Heart left ventricle (tissue), 13 donors: ENCODE results near the gene PTPN5.

Experiments used
- POLR2A ChIP-seq, 2 donors: fragments of 450-650 bp; IDR thresholded peaks; one replicate each; pipeline ENCODE4 v1.6.1; 2017; ENCODE audit warnings: antibody characterized with exemption in 2 of 2, mild to moderate bottlenecking in 2 of 2, moderate library complexity in 2 of 2
- TF ChIP-seq, protein P1 (sequence below), 12 donors: fragments of 200-600 bp; sonication (generic) in 4 of 12; IDR thresholded peaks; one replicate each; pipeline versions ENCODE4 v1.5.0 to v1.8.0; 2018 to 2022; ENCODE audit warnings: antibody characterized with exemption in 12 of 12, mild to moderate bottlenecking in 5 of 12
- donor health status: ischemic (EF 13 %, LVEDD 7.1; RV severe dilation, severe dysfunction).
- donor health status: DM: no; HTN: yes; CAD: no.
- donor health status: DM: no; HTN: no; CAD: no.
- donor health status: ischemic (EF 25% LVEDD 6.9; RV normal size, moderate dysfunction).
- donor health status: ischemic (EF 25% LVEDD 5.7; RV mildly dilated, moderate dysfunction).
- donor health status: ischemic (EF 35%, LVEDD 5.7; RV mildly dilated, moderate dysfunction).
- donor health status: nonischemic (EF 11% LVEDD 7.7; RV severe dilation, severe dysfunction).
- donor health status: DM: yes; HTN: yes; CAD: no.
- donor health status: PGD.
- donor health status: ischemic (EF 29% LVEDD 5.4; RV normal size, mild dysfunction).
- donor health status: nonischemic (EF 23%, LVEDD 6.1; RV moderate dilation, normal function).

DNA sequence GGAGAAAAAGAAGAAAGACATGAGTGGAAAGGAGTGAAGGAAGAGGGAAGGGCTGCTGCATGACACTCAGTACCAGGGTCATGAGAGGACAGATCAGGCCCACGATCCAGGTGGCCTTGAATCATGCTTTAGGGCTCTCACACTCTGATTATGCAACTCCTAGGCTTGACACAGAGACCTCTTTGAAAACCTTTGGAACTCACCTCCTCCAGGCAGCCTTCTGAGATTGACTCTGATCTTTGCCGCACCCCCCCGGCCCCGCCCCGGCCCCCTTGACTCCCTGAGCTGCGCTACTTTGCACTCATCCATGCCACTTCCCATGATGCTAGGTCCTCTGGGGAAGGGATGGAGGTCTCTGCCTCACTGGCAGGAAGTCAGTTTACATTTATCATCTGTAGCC, 10.7 kb downstream of the PTPN5 start:
- TF ChIP-seq, protein P1, sequence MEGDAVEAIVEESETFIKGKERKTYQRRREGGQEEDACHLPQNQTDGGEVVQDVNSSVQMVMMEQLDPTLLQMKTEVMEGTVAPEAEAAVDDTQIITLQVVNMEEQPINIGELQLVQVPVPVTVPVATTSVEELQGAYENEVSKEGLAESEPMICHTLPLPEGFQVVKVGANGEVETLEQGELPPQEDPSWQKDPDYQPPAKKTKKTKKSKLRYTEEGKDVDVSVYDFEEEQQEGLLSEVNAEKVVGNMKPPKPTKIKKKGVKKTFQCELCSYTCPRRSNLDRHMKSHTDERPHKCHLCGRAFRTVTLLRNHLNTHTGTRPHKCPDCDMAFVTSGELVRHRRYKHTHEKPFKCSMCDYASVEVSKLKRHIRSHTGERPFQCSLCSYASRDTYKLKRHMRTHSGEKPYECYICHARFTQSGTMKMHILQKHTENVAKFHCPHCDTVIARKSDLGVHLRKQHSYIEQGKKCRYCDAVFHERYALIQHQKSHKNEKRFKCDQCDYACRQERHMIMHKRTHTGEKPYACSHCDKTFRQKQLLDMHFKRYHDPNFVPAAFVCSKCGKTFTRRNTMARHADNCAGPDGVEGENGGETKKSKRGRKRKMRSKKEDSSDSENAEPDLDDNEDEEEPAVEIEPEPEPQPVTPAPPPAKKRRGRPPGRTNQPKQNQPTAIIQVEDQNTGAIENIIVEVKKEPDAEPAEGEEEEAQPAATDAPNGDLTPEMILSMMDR (IDR thresholded peaks at IDR 0.05), result no peak
- no peak for TF ChIP-seq POLR2A (IDR thresholded peaks at IDR 0.05)
